DOHH2 (cell line): ENCODE results near the gene P4HB.
"Not testable (repeated sequence)": the region's sequence is repeated elsewhere in the genome, so short reads cannot be mapped to it uniquely, and the experiment has no call there.

Experiments used
- H3F3A ChIP-seq: fragments of 200-600 bp; sonication (generic), shearing (Covaris generic); 2 replicates; pipeline ENCODE4 v1.6.0; 2016; ENCODE audit warnings: antibody characterized with exemption, mild to moderate bottlenecking; ENCODE audit not compliant: control insufficient read depth, insufficient read depth
- H3K27ac ChIP-seq: fragments of 200-600 bp; sonication (generic); 2 replicates; pipeline ENCODE4 v1.5.1; 2014; ENCODE audit warnings: low read depth, mild to moderate bottlenecking, low read length, moderate library complexity
- H3K27me3 ChIP-seq: fragments of 200-600 bp; sonication (generic); 2 replicates; pipeline ENCODE4 v1.6.1; 2014; ENCODE audit warnings: mild to moderate bottlenecking, low read length, mixed read lengths; ENCODE audit not compliant: control insufficient read depth
- H3K36me3 ChIP-seq: fragments of 200-600 bp; sonication (generic); 2 replicates; pipeline ENCODE4 v1.6.1; 2014; ENCODE audit warnings: mild to moderate bottlenecking, low read length, moderate library complexity, mixed read lengths; ENCODE audit not compliant: control insufficient read depth
- H3K4me1 ChIP-seq: fragments of 200-600 bp; sonication (generic); 2 replicates; pipeline ENCODE4 v1.6.1; 2014; ENCODE audit warnings: mild to moderate bottlenecking, low read length, mixed read lengths; ENCODE audit not compliant: control insufficient read depth
- H3K4me2 ChIP-seq: fragments of 200-600 bp; sonication (generic); 2 replicates; pipeline ENCODE4 v1.6.0; 2014; ENCODE audit warnings: mild to moderate bottlenecking, low read length, moderate library complexity
- H3K4me3 ChIP-seq: fragments of 200-600 bp; sonication (generic); 2 replicates; pipeline ENCODE4 v1.5.1; 2014; ENCODE audit warnings: mild to moderate bottlenecking, low read length, mixed read lengths
- H3K79me2 ChIP-seq: fragments of 200-600 bp; sonication (generic); 2 replicates; pipeline ENCODE4 v1.6.1; 2014; ENCODE audit warnings: mild to moderate bottlenecking, low read length, mixed read lengths; ENCODE audit not compliant: control insufficient read depth
- H3K9me2 ChIP-seq: fragments of 200-600 bp; sonication (generic); replicated peaks from 2 replicates; pipeline ENCODE4 v1.6.1; 2014; ENCODE audit warnings: mild to moderate bottlenecking, low read length, mixed read lengths; ENCODE audit not compliant: control insufficient read depth
- H3K9me3 ChIP-seq: fragments of 200-600 bp; sonication (generic); 2 replicates; pipeline ENCODE4 v1.6.1; 2014; ENCODE audit warnings: antibody characterized with exemption, low read length, mixed read lengths; ENCODE audit not compliant: control insufficient read depth, insufficient read depth
- H4K20me1 ChIP-seq: fragments of 200-600 bp; sonication (generic); 2 replicates; pipeline ENCODE4 v1.6.0; 2014; ENCODE audit warnings: low read depth, mild to moderate bottlenecking, antibody characterized with exemption, low read length, moderate library complexity; ENCODE audit not compliant: control insufficient read depth, insufficient read depth
- CTCF ChIP-seq: fragments of 200-600 bp; sonication (generic); IDR thresholded peaks from one replicate; pipeline ENCODE4 v1.5.1; 2014; ENCODE audit warnings: antibody characterized with exemption, mild to moderate bottlenecking, low read depth, low read length; ENCODE audit not compliant: poor library complexity, severe bottlenecking
- EZH2phosphoT487 ChIP-seq: fragments of 200-600 bp; sonication (generic); IDR thresholded peaks from 2 replicates; pipeline ENCODE4 v1.6.1; 2017; ENCODE audit warnings: borderline replicate concordance, mild to moderate bottlenecking, antibody characterized with exemption, low read length, moderate library complexity, mixed read lengths

The P4HB gene

GRCh38 chr17:81840826-81841778 lies 19.2 kb downstream of the P4HB start:
- no peaks in the 10 kb centered on the region for H3K27me3 ChIP-seq
- no peaks in the 10 kb centered on the region for H3K9me3 ChIP-seq
- H3F3A ChIP-seq: 0 out of 2 replicates have a peak, but pooled peaks cover 2% of the 10 kb centered on the region
- no peaks in the 10 kb centered on the region for H3K9me2 ChIP-seq
- H3K27ac ChIP-seq: no peak overlapping the region
- no peaks in the 10 kb centered on the region for H4K20me1 ChIP-seq
- TF ChIP-seq EZH2phosphoT487 (no peak), CTCF (no peak)
- H3K36me3 ChIP-seq: peaks cover 36% of the 10 kb centered on the region
- H3K4me3 ChIP-seq: no peak overlapping the region
- no peaks in the 10 kb centered on the region for H3K79me2 ChIP-seq
- no peaks in the 10 kb centered on the region for H3K4me1 ChIP-seq
- no peak overlapping the region for H3K4me2 ChIP-seq

- not testable (repeated sequence) for H3K27me3 ChIP-seq, H3K9me3 ChIP-seq, H3K4me3 ChIP-seq, H3K9me2 ChIP-seq, H3K27ac ChIP-seq, H3F3A ChIP-seq, H4K20me1 ChIP-seq, H3K4me1 ChIP-seq, H3K79me2 ChIP-seq, H3K4me2 ChIP-seq
- H3K36me3 ChIP-seq: peaks cover 26% of the 10 kb centered on the region
Measured at GRCh38 chr17:81840059-81840458, 20.3 kb downstream of the P4HB start.

GRCh38 chr17:81839301-81839700 lies 21.0 kb downstream of the P4HB start:
- Histone ChIP-seq H3F3A (0 out of 2 replicates have a peak, but pooled peaks cover 2% of the 10 kb centered on the region), H4K20me1 (no peaks in the 10 kb centered on the region), H3K4me1 (peaks cover 2% of the 10 kb centered on the region; the same call in 1 of the 2 replicates), H3K36me3 (peaks cover 18% of the 10 kb centered on the region), H3K9me3 (no peaks in the 10 kb centered on the region), H3K27me3 (no peaks in the 10 kb centered on the region), H3K79me2 (peaks cover 2% of the 10 kb centered on the region), H3K27ac (no peak overlapping the region), H3K4me2 (no peak overlapping the region), H3K4me3 (no peak overlapping the region), H3K9me2 (no peaks in the 10 kb centered on the region)
- TF ChIP-seq CTCF (no peak), EZH2phosphoT487 (no peak)

GRCh38 chr17:81838753-81839255 lies 21.5 kb downstream of the P4HB start:
- Histone ChIP-seq H4K20me1 (no peaks in the 10 kb centered on the region), H3K4me2 (no peak overlapping the region)

More at GRCh38 chr17:81838753-81839255, 21.5 kb downstream of the P4HB start:
- Histone ChIP-seq H3K4me1 (peaks cover 7% of the 10 kb centered on the region), H3K9me2 (no peaks in the 10 kb centered on the region), H3K27ac (no peak overlapping the region), H3F3A (0 out of 2 replicates have a peak, but pooled peaks cover 2% of the 10 kb centered on the region), H3K36me3 (peaks cover 14% of the 10 kb centered on the region), H3K27me3 (no peaks in the 10 kb centered on the region), H3K4me3 (no peak overlapping the region), H3K9me3 (no peaks in the 10 kb centered on the region), H3K79me2 (peaks cover 7% of the 10 kb centered on the region)
- TF ChIP-seq EZH2phosphoT487 (no peak), CTCF (no peak)
